PC-9 (cell line): ENCODE data around the gene ARL6IP5. TPM values are rescaled to one million over a fixed set of nuclear protein-coding genes. Genes with fewer than 3 reads are reported as not detected.

Experiments used
- BruUV-seq: library from RNA; stranded (reverse); fragments of 400-500 nt; replicated peaks from 2 replicates; lab custom pipeline; 2021; lab: Mats Ljungman, UMichigan
- CTCF ChIA-PET: fragments of 300-600 bp; sonication (Branson Sonifier 250); formaldehyde crosslinking; loops from one replicate; lab custom pipeline; 2022; ENCODE audit warnings: antibody characterized with exemption; lab: Charles Lee
- POLR2A ChIA-PET: fragments of 300-600 bp; sonication (Branson Sonifier 250); formaldehyde crosslinking; loops from one replicate; lab custom pipeline; 2022; ENCODE audit warnings: antibody characterized with exemption; ENCODE audit not compliant: unreplicated experiment; lab: Charles Lee
- DNase-seq, 2 experiments: peaks; one replicate each; pipeline versions ENCODE4 v3.0.0 to v3.0.0-alpha.2; 2015 to 2022; ENCODE audit warnings: mixed read lengths in 1 of 2
- H2AFZ ChIP-seq: fragments of 200-600 bp; sonication (generic); 2 replicates; pipeline ENCODE4 v1.8.1; 2017; ENCODE audit warnings: antibody characterized with exemption
- H3F3A ChIP-seq: fragments of 200-600 bp; sonication (generic); 2 replicates; pipeline ENCODE4 v1.8.1; 2017; ENCODE audit warnings: antibody characterized with exemption, mild to moderate bottlenecking, low read depth; ENCODE audit not compliant: insufficient read depth
- H3K27ac ChIP-seq: fragments of 200-600 bp; sonication (generic); 2 replicates; pipeline ENCODE4 v1.6.1; 2016; ENCODE audit warnings: mixed run types
- H3K27me3 ChIP-seq: fragments of 200-600 bp; sonication (generic); 2 replicates; pipeline ENCODE4 v1.6.1; 2016; ENCODE audit warnings: low read depth, mixed run types; ENCODE audit not compliant: insufficient read depth
- H3K36me3 ChIP-seq: fragments of 200-600 bp; sonication (generic); 2 replicates; pipeline ENCODE4 v1.6.1; 2016; ENCODE audit warnings: low read depth, mixed run types
- H3K4me1 ChIP-seq: fragments of 200-600 bp; sonication (generic); replicated peaks from 2 replicates; pipeline ENCODE4 v1.6.1; 2016; ENCODE audit warnings: mixed run types; ENCODE audit not compliant: insufficient read depth
- H3K4me2 ChIP-seq: fragments of 200-600 bp; sonication (generic); 2 replicates; pipeline ENCODE4 v1.6.1; 2017; ENCODE audit warnings: mixed run types
- H3K4me3 ChIP-seq: fragments of 200-600 bp; sonication (generic); 2 replicates; pipeline ENCODE4 v1.6.1; 2016; ENCODE audit warnings: mixed run types
- H3K79me2 ChIP-seq: fragments of 200-600 bp; sonication (generic); 2 replicates; pipeline ENCODE4 v1.6.1; 2017; ENCODE audit warnings: low read depth, mixed run types
- H3K9me2 ChIP-seq: fragments of 200-600 bp; sonication (generic); 2 replicates; pipeline ENCODE4 v1.8.1; 2017; ENCODE audit warnings: mild to moderate bottlenecking; ENCODE audit not compliant: insufficient read depth
- H3K9me3 ChIP-seq: fragments of 200-600 bp; sonication (generic); 2 replicates; pipeline ENCODE4 v1.8.1; 2016; ENCODE audit warnings: low read depth; ENCODE audit not compliant: insufficient read depth
- H4K20me1 ChIP-seq: fragments of 200-600 bp; sonication (generic); 2 replicates; pipeline ENCODE4 v1.8.1; 2017; ENCODE audit not compliant: insufficient read depth
- CTCF ChIP-seq: fragments of 200-600 bp; sonication (generic); conservative IDR thresholded peaks from 2 replicates; pipeline ENCODE4 v1.6.1; 2017; ENCODE audit warnings: mixed run types, antibody characterized with exemption, mild to moderate bottlenecking, moderate library complexity
- EZH2 ChIP-seq: fragments of 200-600 bp; sonication (generic); IDR thresholded peaks from 2 replicates; pipeline ENCODE4 v1.8.0; 2017; ENCODE audit warnings: antibody characterized with exemption, low read depth
- intact Hi-C: fragments of 100-400 bp; cut with micrococcal nuclease; formaldehyde crosslinking; loops from one replicate; pipeline ENCODE4 v1.10.0; 2022; ENCODE audit not compliant: unreplicated experiment
- total RNA-seq: library from RNA; stranded (reverse); gene quantifications from 2 replicates; pipeline ENCODE4 v1.2.3, GENCODE V29; 2021

The ARL6IP5 gene
- total RNA-seq, 1 experiment from 2014 or later, result 45.7 TPM

- H4K20me1 ChIP-seq, result no peaks in the 10 kb centered on the region
- no peak overlapping the region for H3K4me2 ChIP-seq
- H3K4me3 ChIP-seq, result no peak overlapping the region
- H2AFZ ChIP-seq, result no peak overlapping the region
- no peak for DNase-seq
- peaks cover 25% of the 10 kb centered on the region for H3K4me1 ChIP-seq
- peaks cover 4% of the 10 kb centered on the region; the same call in 1 of the 2 replicates for H3K36me3 ChIP-seq
- H3K79me2 ChIP-seq, result peaks cover 23% of the 10 kb centered on the region
- no TSS peak for BruUV-seq
- peaks cover 9% of the 10 kb centered on the region; the same call in 1 of the 2 replicates for H3F3A ChIP-seq
- TF ChIP-seq CTCF, result no peak
- no peak for TF ChIP-seq EZH2
- POLR2A ChIA-PET, result no interaction called here
- CTCF ChIA-PET, result no interaction called here
- no peaks in the 10 kb centered on the region for H3K9me3 ChIP-seq
- no peak overlapping the region for H3K27ac ChIP-seq
- no peaks in the 10 kb centered on the region for H3K9me2 ChIP-seq
- no peaks in the 10 kb centered on the region for H3K27me3 ChIP-seq
- intact Hi-C loops, result no loop called here
These were observed 10.9 kb downstream of the ARL6IP5 start for GRCh38 chr3:69095636-69096035.

- ChIA-PET POLR2A (no interaction called here), CTCF (no interaction called here)
- no TSS peak for BruUV-seq
- Histone ChIP-seq H4K20me1 (no peaks in the 10 kb centered on the region), H3K4me2 (no peak overlapping the region), H3K36me3 (peaks cover 4% of the 10 kb centered on the region; the same call in 1 of the 2 replicates), H3K79me2 (peaks cover 16% of the 10 kb centered on the region), H3K4me1 (peaks cover 18% of the 10 kb centered on the region), H3K27me3 (no peaks in the 10 kb centered on the region), H3K9me2 (no peaks in the 10 kb centered on the region), H3F3A (peaks cover 5% of the 10 kb centered on the region; the same call in 1 of the 2 replicates), H3K9me3 (no peaks in the 10 kb centered on the region), H2AFZ (no peak overlapping the region), H3K27ac (no peak overlapping the region), H3K4me3 (no peak overlapping the region)
- intact Hi-C loops, result no loop called here
- TF ChIP-seq CTCF (no peak), EZH2 (no peak)
- DNase-seq, result no peak
These were observed 11.6 kb downstream of the ARL6IP5 start for GRCh38 chr3:69096299-69096698.

GRCh38 chr3:69097407-69098086 lies 12.8 kb downstream of the ARL6IP5 start:
- Histone ChIP-seq H3K4me1 (peaks cover 13% of the 10 kb centered on the region), H3K4me3 (no peak overlapping the region), H3K9me2 (no peaks in the 10 kb centered on the region), H3K27ac (no peak overlapping the region), H3K4me2 (no peak overlapping the region), H2AFZ (no peak overlapping the region), H3K9me3 (no peaks in the 10 kb centered on the region), H3F3A (0 out of 2 replicates have a peak, but pooled peaks cover under 1% of the 10 kb centered on the region), H3K27me3 (no peaks in the 10 kb centered on the region), H4K20me1 (no peaks in the 10 kb centered on the region), H3K79me2 (peaks cover 11% of the 10 kb centered on the region; the same call in 1 of the 2 replicates), H3K36me3 (peaks cover 4% of the 10 kb centered on the region; the same call in 1 of the 2 replicates)
- BruUV-seq, result no TSS peak
- no peak for TF ChIP-seq EZH2
- TF ChIP-seq CTCF, result no peak
- no peak for DNase-seq
- CTCF ChIA-PET, result no interaction called here
- POLR2A ChIA-PET, result no interaction called here
- intact Hi-C loops, result no loop called here
